H9 (cell line): ENCODE data around the gene CBLB. TPM values are rescaled to one million over a fixed set of nuclear protein-coding genes. Genes with fewer than 3 reads are reported as not detected.

ENCODE experiments used
- DNase-seq: peaks from one replicate; pipeline ENCODE4 v3.0.0-alpha.2; 2017
- H2AFZ ChIP-seq: one replicate; pipeline ENCODE4 v1.6.1; 2013; ENCODE audit warnings: mild to moderate bottlenecking, low read length, control low read depth, moderate library complexity
- H2AK5ac ChIP-seq: 2 replicates; pipeline ENCODE4 v1.6.1; 2013; ENCODE audit warnings: low read length, control low read depth, mixed read lengths; ENCODE audit not compliant: insufficient read length
- H2BK120ac ChIP-seq: one replicate; pipeline ENCODE4 v1.6.1; 2013; ENCODE audit warnings: low read depth, mild to moderate bottlenecking, low read length, control low read depth, inconsistent platforms; ENCODE audit not compliant: poor library complexity, severe bottlenecking
- H2BK12ac ChIP-seq: 2 replicates; pipeline ENCODE4 v1.6.1; 2013; ENCODE audit warnings: low read length, control low read depth, mixed read lengths, low read depth; ENCODE audit not compliant: insufficient read length
- H2BK15ac ChIP-seq: 2 replicates; pipeline ENCODE4 v1.6.1; 2013; ENCODE audit warnings: low read depth, low read length, control low read depth
- H2BK20ac ChIP-seq: one replicate; pipeline ENCODE4 v1.6.1; 2013; ENCODE audit warnings: low read depth, mild to moderate bottlenecking, low read length, control low read depth, inconsistent platforms; ENCODE audit not compliant: poor library complexity, severe bottlenecking
- H2BK5ac ChIP-seq: 2 replicates; pipeline ENCODE4 v1.6.1; 2013; ENCODE audit warnings: low read length, control low read depth, mixed read lengths; ENCODE audit not compliant: insufficient read length
- H3K14ac ChIP-seq: 2 replicates; pipeline ENCODE4 v1.6.1; 2013; ENCODE audit warnings: low read length, control low read depth; ENCODE audit not compliant: insufficient read depth
- H3K18ac ChIP-seq: 2 replicates; pipeline ENCODE4 v1.6.1; 2013; ENCODE audit warnings: low read depth, mild to moderate bottlenecking, mixed read lengths, low read length, control low read depth; ENCODE audit not compliant: insufficient read length
- H3K23ac ChIP-seq: 2 replicates; pipeline ENCODE4 v1.6.1; 2013; ENCODE audit warnings: low read length, control low read depth, mixed read lengths, low read depth; ENCODE audit not compliant: insufficient read length
- H3K23me2 ChIP-seq: 2 replicates; pipeline ENCODE4 v1.6.1; 2013; ENCODE audit warnings: low read depth, mild to moderate bottlenecking, mixed read lengths, low read length, control low read depth; ENCODE audit not compliant: insufficient read length, poor library complexity, severe bottlenecking
- H3K27ac ChIP-seq: 2 replicates; pipeline ENCODE4 v1.5.1; 2013; ENCODE audit warnings: low read length, control low read depth, mixed read lengths, low read depth; ENCODE audit not compliant: insufficient read length
- H3K27me3 ChIP-seq: 2 replicates; pipeline ENCODE4 v1.6.1; 2013; ENCODE audit warnings: low read length, control low read depth, inconsistent platforms; ENCODE audit not compliant: insufficient read depth
- H3K4ac ChIP-seq: 2 replicates; pipeline ENCODE4 v1.6.1; 2013; ENCODE audit warnings: low read depth, mild to moderate bottlenecking, control low read depth, inconsistent platforms, low read length, moderate library complexity
- H3K4me1 ChIP-seq: 2 replicates; pipeline ENCODE4 v1.6.1; 2013; ENCODE audit warnings: low read length, control low read depth, inconsistent platforms; ENCODE audit not compliant: insufficient read depth
- H3K4me2 ChIP-seq: 2 replicates; pipeline ENCODE4 v1.6.1; 2013; ENCODE audit warnings: low read length, control low read depth, mixed read lengths; ENCODE audit not compliant: insufficient read length, insufficient read depth
- H3K56ac ChIP-seq: 2 replicates; pipeline ENCODE4 v1.6.1; 2013; ENCODE audit warnings: low read depth, mild to moderate bottlenecking, mixed read lengths, low read length, control low read depth; ENCODE audit not compliant: insufficient read length
- H3K79me1 ChIP-seq: 2 replicates; pipeline ENCODE4 v1.6.1; 2013; ENCODE audit warnings: low read depth, mild to moderate bottlenecking, moderate library complexity, low read length, control low read depth, inconsistent platforms; ENCODE audit not compliant: insufficient read depth, poor library complexity, severe bottlenecking
- H3K79me2 ChIP-seq: 2 replicates; pipeline ENCODE4 v1.6.1; 2013; ENCODE audit warnings: low read length, control low read depth, inconsistent platforms; ENCODE audit not compliant: insufficient read depth
- H3K9ac ChIP-seq: 2 replicates; pipeline ENCODE4 v1.6.1; 2013; ENCODE audit warnings: low read length, control low read depth, mixed read lengths; ENCODE audit not compliant: insufficient read length; ENCODE audit errors: extremely low read depth
- H3K9me3 ChIP-seq: one replicate; pipeline ENCODE4 v1.6.1; 2013; ENCODE audit warnings: low read depth, low read length, inconsistent platforms; ENCODE audit not compliant: control insufficient read depth
- H3T11ph ChIP-seq: one replicate; pipeline ENCODE4 v1.6.1; 2013; ENCODE audit warnings: mild to moderate bottlenecking, low read length, control low read depth, inconsistent platforms
- H4K20me1 ChIP-seq: one replicate; pipeline ENCODE4 v1.6.1; 2013; ENCODE audit not compliant: control insufficient read depth, insufficient read length, insufficient read depth
- H4K5ac ChIP-seq: 2 replicates; pipeline ENCODE4 v1.6.1; 2013; ENCODE audit warnings: low read depth, mild to moderate bottlenecking, mixed read lengths, low read length, control low read depth; ENCODE audit not compliant: insufficient read length
- H4K8ac ChIP-seq: replicated peaks from 2 replicates; pipeline ENCODE4 v1.6.1; 2013; ENCODE audit warnings: low read length, control low read depth, mixed read lengths, low read depth; ENCODE audit not compliant: insufficient read length
- H4K91ac ChIP-seq: 2 replicates; pipeline ENCODE4 v1.6.1; 2013; ENCODE audit warnings: low read depth, mild to moderate bottlenecking, moderate library complexity, mixed read lengths, low read length, control low read depth; ENCODE audit not compliant: insufficient read length
- H3K27ac Mint-ChIP-seq, 3 experiments: 2 replicates in 2 of 3; 3 replicates in 1 of 3; pipeline ENCODE4 v1.8.0; 2020 to 2021; ENCODE audit warnings: mixed read lengths in 3 of 3, mild to moderate bottlenecking in 1 of 3, moderate library complexity in 1 of 3
- H3K27me3 Mint-ChIP-seq: 2 replicates; pipeline ENCODE4 v1.8.0; 2021; ENCODE audit warnings: low read depth, mild to moderate bottlenecking, moderate library complexity, mixed read lengths
- H3K36me3 Mint-ChIP-seq, 3 experiments: 2 replicates in 2 of 3; 3 replicates in 1 of 3; pipeline ENCODE4 v1.8.0; 2020 to 2021; ENCODE audit warnings: low read depth in 3 of 3, mixed read lengths in 3 of 3; ENCODE audit not compliant: insufficient read depth in 1 of 3
- H3K4me1 Mint-ChIP-seq, 2 experiments: 2 replicates each; pipeline ENCODE4 v1.8.0; 2020; ENCODE audit warnings: mixed read lengths in 2 of 2
- H3K4me3 Mint-ChIP-seq, 2 experiments: 2 replicates in 1 of 2; 3 replicates in 1 of 2; pipeline ENCODE4 v1.8.0; 2020 to 2021; ENCODE audit warnings: mild to moderate bottlenecking in 2 of 2, mixed read lengths in 2 of 2, moderate library complexity in 1 of 2
- H3K9me3 Mint-ChIP-seq, 2 experiments: 2 replicates in 1 of 2; 3 replicates in 1 of 2; pipeline ENCODE4 v1.8.0; 2020; ENCODE audit warnings: mild to moderate bottlenecking in 2 of 2, mixed read lengths in 2 of 2, moderate library complexity in 1 of 2
- WGBS: extraction: QIAGEN DNeasy Blood & Tissue Kit; methylation state at CpG from one replicate; pipeline ENCODE4 v1.1.7; 2013; ENCODE audit warnings: missing lambda C conversion rate, low lambda C conversion rate, mixed read lengths; ENCODE audit not compliant: insufficient read length; ENCODE audit errors: extremely low coverage; 5-methylcytosine and 5-hydroxymethylcytosine counted together
- total RNA-seq: library from RNA; stranded (reverse); gene quantifications from 2 replicates; pipeline ENCODE4 v1.2.1, GENCODE V29; 2021
- TF ChIP-seq, protein P1 (sequence below): fragments of 200-600 bp; sonication (generic); conservative IDR thresholded peaks from 3 replicates; pipeline ENCODE4 v1.8.0; 2021; ENCODE audit warnings: antibody characterized with exemption, mild to moderate bottlenecking

Gene CBLB
- total RNA-seq, 1 experiment from 2014 or later, result 25.7 TPM

DNA sequence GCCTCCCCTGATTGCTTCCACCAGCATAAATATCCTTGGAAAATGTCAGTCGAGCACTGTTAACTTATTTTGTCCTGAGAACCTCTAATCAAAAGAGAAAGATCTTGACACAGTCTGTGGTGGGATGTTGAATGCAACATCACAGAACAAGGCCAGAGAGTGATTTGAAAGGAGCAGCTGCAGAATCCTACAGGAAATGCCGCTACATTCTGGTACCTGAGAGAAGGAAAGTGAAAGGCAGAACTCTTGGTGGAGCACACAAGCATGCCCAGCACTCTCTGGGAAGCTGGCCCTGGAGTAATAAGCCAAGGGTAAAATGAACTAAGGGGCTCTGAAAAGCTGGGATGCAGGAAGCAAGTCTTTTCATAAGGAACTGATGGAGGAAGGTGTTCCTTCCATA lies 75.8 kb downstream of the CBLB start:
- Histone ChIP-seq H3T11ph (no peak overlapping the region), H2BK5ac (no peak overlapping the region), H3K56ac (no peak overlapping the region), H3K23ac (no peak overlapping the region), H3K4me1 (no peaks in the 10 kb centered on the region; the same call in 1 of the 2 replicates), H2BK12ac (no peak overlapping the region), H3K79me2 (peaks cover 2% of the 10 kb centered on the region; the same call in 1 of the 2 replicates), H2BK15ac (no peak overlapping the region), H4K8ac (no peak overlapping the region), H2AFZ (no peak overlapping the region), H2BK20ac (no peak overlapping the region), H3K27ac (no peak overlapping the region), H3K79me1 (peaks cover 6% of the 10 kb centered on the region), H2BK120ac (no peak overlapping the region), H4K91ac (no peak overlapping the region), H4K5ac (no peak overlapping the region), H3K9ac (no peak overlapping the region), H4K20me1 (no peaks in the 10 kb centered on the region), H3K23me2 (no peaks in the 10 kb centered on the region), H3K18ac (no peak overlapping the region), H3K14ac (no peak overlapping the region), H2AK5ac (no peak overlapping the region), H3K27me3 (no peaks in the 10 kb centered on the region), H3K4me2 (no peak overlapping the region), H3K4ac (no peak overlapping the region), H3K9me3 (no peaks in the 10 kb centered on the region)
- TF ChIP-seq, protein P1, sequence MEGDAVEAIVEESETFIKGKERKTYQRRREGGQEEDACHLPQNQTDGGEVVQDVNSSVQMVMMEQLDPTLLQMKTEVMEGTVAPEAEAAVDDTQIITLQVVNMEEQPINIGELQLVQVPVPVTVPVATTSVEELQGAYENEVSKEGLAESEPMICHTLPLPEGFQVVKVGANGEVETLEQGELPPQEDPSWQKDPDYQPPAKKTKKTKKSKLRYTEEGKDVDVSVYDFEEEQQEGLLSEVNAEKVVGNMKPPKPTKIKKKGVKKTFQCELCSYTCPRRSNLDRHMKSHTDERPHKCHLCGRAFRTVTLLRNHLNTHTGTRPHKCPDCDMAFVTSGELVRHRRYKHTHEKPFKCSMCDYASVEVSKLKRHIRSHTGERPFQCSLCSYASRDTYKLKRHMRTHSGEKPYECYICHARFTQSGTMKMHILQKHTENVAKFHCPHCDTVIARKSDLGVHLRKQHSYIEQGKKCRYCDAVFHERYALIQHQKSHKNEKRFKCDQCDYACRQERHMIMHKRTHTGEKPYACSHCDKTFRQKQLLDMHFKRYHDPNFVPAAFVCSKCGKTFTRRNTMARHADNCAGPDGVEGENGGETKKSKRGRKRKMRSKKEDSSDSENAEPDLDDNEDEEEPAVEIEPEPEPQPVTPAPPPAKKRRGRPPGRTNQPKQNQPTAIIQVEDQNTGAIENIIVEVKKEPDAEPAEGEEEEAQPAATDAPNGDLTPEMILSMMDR, result no peak
- peak overlapping the region; percentile 31 to 74 (median 52); a peak in 3 of 7 replicates for H3K27ac Mint-ChIP-seq
- peaks cover 21 to 30% of the 10 kb centered on the region in 2 experiments for H3K4me1 Mint-ChIP-seq
- no peak overlapping the region for H3K4me3 Mint-ChIP-seq
- DNase-seq, result no peak
- H3K36me3 Mint-ChIP-seq, result peaks cover 0 to 7% (median 4%) of the 10 kb centered on the region in 3 experiments; a peak in 3 of 7 replicates
- no CpG with 5 or more reads among the region's 2 CpGs for WGBS
- H3K9me3 Mint-ChIP-seq, result peaks cover 0 to 7% of the 10 kb centered on the region in 2 experiments; a peak in 3 of 5 replicates
- no peaks in the 10 kb centered on the region for H3K27me3 Mint-ChIP-seq
